ENCODE results near the gene BLNK.

DNA sequence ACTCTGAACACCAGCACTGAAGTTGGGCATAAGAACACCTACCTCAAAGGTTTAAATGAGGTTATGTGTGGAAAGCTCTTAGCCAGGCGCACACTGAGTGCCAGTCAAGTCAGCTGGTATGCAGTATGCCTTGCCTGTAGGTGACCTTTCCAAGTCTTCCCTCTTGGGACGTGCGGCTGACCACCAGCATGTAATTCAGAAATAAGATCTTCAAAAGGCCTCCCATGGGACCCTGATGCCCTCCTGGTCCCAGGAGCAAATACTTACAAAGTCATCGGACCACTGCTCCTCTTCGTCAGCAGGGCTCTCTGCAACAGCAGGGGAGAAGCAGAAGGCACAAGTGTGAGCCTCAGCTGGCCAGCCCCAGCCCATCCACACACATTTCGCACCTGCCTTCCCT, 40.8 kb downstream of the BLNK start:
- TF ChIP-seq, protein P1, sequence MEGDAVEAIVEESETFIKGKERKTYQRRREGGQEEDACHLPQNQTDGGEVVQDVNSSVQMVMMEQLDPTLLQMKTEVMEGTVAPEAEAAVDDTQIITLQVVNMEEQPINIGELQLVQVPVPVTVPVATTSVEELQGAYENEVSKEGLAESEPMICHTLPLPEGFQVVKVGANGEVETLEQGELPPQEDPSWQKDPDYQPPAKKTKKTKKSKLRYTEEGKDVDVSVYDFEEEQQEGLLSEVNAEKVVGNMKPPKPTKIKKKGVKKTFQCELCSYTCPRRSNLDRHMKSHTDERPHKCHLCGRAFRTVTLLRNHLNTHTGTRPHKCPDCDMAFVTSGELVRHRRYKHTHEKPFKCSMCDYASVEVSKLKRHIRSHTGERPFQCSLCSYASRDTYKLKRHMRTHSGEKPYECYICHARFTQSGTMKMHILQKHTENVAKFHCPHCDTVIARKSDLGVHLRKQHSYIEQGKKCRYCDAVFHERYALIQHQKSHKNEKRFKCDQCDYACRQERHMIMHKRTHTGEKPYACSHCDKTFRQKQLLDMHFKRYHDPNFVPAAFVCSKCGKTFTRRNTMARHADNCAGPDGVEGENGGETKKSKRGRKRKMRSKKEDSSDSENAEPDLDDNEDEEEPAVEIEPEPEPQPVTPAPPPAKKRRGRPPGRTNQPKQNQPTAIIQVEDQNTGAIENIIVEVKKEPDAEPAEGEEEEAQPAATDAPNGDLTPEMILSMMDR (IDR thresholded peaks at IDR 0.05 in 4 of 5, conservative IDR thresholded peaks at IDR 0.05 in 1 of 5) = no peak
- no peak for TF ChIP-seq POLR2A (IDR thresholded peaks at IDR 0.05)
